Measurements from ENCODE around the gene CITED2.
"Not testable (repeated sequence)": the region's sequence is repeated elsewhere in the genome, so short reads cannot be mapped to it uniquely, and the experiment has no call there.

The CITED2 gene

DNA sequence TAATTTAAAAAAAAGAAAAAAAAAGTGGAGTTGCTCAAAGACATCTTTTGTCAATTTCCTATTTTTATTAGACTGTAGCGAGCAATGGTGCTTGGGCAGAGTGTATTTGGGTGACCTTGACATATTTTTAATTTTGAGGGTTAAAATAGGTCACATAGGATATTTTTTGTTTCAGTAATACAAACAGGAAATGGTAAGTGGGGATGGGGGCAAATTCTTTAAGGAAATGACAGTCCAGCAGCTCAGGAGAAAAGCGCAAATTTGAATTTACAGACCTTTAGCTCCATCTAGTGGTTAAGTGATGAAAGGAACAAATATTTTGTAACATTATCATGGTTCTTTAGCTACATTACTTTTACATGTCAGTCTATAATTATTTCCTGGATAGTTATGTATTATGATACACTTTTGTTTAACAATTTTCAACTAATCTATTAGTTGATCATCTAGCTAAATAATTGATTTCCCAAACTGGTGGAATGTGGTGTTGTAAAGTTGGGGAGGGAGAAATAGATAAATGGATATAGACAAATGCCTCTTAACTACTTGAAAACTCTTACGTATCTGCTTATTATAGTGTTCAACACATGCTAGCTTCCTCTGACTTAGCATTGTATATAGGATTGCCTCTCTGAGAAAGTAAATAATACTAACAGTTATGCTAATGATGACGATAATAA, 10.0 kb downstream of the CITED2 start:
- no peak for DNase-seq

DNA sequence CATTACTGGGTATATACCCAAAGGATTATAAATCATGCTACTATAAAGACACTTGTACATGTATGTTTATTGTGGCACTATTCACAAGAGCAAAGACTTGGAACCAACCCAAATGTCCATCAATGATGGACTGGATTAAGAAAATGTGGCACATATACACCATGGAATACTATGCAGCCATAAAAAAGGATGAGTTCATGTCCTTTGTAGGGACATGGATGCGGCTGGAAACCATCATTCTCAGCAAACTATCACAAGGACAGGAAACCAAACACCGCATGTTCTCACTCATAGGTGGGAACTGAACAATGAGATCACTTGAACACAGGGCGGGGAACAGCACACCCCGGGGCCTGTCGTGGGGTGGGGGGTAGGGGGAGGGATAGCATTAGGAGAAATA, 10.7 kb downstream of the CITED2 start:
- not testable (repeated sequence) for DNase-seq

DNA sequence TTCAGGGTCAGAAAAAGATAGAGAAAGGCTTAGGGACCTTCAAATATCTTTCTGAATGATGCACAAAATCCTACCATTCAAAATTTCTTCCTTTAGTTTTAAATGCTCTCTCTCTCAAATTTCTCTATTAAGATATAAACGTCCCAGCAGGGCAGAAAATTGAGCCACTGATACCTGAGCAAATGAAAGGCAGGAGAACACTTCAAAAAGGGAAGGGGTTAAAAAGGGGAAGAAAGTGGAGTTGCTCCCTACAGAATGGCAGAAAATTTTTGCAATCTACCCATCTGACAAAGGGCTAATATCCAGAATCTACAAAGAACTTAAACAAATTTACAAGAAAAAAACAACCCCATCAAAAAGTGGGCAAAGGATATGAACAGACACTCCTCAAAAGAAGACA, 11.3 kb downstream of the CITED2 start:
- not testable (repeated sequence) for DNase-seq

DNA sequence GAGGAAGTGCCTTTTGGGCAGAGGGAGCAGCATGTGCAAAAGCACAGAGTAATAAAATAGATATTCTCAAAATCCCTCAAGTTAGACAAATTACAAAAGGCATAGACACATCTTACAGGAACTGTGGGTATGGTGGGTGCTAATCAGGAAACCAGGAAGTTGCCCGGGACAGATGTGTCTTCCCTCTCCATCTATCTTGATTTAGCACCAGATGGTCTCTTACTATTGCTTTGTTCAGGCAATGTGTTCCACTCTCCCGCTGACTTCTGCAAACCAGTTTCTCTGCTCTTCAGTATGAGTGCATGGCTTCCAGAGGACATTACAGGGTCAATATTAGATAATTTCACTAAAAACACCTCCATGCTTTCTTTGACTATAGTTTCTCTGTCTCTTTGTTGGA, 13.2 kb downstream of the CITED2 start:
- no peak for DNase-seq

DNA sequence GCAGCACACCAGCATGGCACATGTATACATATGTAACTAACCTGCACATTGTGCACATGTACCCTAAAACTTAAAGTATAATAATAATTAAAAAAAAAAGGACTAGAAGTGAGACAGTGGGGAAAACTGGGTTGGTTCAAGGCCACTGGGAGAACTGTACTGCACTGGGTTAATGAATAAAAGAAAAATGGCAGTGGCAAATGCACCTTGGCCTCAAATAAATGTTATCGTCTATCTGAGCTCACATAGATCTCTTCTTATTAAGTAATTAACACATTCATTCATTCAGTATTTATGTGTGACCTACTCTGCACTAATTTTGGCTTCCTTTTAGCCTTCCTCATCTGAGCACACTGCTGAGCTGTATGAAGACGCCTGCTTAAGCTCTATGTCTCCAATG, 17.5 kb downstream of the CITED2 start:
- DNase-seq, result no peak

DNA sequence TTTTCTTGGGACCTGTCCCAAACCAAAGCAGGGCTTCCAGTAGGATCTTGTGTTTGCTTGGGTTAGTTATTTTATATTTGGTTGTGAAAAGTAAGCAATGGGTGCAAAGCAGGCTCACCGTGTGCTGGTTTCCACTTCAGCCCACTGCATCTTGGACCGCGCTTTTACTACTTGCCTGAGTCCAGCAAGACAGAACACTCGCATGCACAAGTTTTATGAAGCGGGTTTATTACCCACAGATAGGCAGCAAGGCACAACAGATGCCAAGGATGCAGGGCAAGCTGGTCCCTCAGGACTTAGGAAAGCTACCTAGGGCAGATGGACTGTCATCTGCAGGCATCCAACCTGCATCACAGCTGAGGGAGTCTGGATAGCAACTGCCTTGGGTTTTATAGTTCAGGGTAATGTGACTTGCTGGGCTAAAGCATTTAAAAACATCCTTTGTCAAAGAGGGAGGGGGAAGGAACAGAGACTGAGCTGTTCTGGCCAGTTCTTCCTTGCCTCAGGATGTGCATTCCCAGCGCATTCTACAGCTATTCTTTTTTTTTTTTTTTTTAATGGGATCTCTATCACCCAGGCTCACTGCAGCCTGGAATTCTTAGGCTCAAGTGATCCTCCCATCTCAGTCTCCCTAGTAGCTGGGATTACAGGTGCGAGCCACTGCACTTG, 18.5 kb downstream of the CITED2 start:
- no peak for DNase-seq

DNA sequence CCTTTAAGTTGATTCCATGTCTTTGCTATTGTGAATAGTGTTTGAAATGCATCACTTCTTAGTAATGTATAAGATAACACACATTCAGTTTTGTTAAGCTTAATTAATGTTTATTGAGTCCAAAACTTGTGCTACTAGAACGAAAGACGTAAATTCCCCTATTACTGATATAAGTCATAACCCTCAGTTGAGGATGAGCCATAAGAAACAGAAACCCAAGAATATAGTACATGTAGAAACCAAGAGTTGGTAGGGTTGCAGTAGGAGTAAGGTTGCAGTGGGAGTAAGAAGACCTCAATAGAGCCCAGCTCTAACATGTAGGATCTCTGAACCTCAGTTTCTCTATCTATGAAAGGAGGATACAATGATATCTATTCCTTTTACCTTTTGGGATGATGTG, 19.3 kb downstream of the CITED2 start:
- DNase-seq, result no peak

DNA sequence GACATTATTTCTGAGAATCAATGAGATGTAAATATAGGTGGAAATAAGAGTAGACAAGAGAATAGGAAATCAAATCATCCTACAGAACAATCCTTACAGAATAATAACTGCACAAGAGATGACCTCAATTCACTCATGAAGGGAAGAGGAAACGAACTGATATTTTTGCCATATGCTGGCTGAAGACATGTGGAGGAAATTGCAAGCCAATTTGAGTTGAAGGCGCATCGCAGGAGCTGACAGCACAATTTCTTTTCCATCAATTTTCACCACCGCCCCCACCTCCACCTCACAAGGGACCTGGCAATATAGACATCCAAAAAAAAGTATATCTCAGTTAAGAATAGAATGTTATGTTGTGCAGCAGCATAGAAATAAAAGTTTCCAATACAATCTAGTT, 20.3 kb downstream of the CITED2 start:
- no peak for DNase-seq

DNA sequence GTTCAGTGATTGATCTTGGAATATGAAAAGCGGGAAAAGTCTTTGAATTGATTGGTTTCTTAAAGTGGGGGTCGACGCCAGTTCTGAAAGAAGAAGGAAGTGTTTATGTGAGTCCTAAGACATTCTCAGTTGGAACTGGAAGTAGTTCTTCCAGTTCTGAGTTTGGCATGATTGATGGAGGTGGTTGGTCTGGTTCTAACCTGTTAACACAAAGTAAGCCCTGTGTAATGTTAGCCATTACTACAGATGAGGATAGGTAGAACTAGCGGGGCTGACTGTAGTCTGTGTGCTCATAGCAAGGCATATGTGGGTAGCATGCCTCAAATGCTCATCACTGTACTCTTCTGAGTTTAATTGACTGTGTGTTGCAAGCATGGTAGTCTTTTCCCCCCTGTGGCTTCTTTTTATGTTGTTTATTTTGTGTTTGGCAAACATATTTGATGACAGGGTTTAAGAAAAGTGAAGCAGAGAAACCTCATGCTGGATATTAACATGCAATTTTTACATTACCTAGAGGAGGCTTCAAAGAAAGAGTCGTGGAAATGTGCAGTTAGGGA, 24.9 kb downstream of the CITED2 start:
- DNase-seq, result no peak

DNA sequence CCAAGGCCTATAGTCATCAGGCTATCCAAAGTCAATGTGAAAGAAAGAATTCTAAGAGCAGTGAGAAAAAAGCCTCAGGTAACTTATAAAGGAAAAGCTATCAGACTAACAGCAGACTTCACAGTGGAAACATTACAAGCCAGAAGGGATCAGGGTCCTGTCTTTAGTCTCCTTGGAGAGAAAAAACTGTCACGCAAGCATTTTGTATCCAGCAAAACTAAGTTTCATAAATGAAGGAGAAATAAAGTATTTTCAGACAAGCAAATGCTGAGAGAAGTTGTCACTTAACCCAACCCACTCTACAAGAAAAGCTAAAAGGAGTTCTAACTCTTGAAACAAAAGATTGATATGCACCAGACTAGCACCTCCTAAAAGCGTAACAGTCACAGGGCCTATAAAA, 28.1 kb downstream of the CITED2 start:
- DNase-seq, result no peak

DNA sequence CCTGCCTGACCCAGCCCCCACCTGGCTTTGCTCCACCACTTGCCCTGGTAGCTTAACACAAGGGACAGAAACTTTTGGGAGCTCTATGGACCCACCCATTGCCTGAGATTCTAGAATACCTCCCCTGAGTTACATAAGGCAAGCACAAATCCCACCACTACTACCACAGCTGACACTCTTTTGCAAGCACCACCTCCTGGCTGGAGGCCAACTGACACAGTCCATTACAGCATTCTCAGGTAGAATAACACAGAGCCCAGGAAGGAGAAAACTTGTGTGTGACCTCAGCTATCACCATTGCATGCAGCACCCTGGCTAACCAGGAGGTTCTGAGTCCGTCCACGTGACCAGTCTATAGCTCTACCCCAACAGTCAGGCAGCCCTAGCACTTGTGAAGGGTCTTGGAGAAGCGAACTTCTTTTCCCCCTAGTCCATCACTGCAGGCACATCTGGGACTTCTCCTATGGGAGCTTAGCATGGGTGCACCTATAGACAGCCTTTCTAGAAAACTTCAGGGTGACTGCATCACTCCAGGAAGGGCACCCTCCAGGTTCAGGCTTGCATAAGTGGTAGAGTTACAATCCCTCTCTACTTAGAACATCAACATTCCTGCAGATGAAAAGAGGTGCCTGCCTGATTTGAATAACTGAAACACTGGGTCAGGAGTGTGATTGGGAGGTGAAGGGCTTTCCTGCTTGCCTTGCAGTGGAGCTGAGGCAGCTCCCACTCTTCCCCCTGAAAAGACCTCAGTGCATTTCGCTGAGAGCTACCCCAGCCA, 30.1 kb downstream of the CITED2 start:
- DNase-seq, result no peak

DNA sequence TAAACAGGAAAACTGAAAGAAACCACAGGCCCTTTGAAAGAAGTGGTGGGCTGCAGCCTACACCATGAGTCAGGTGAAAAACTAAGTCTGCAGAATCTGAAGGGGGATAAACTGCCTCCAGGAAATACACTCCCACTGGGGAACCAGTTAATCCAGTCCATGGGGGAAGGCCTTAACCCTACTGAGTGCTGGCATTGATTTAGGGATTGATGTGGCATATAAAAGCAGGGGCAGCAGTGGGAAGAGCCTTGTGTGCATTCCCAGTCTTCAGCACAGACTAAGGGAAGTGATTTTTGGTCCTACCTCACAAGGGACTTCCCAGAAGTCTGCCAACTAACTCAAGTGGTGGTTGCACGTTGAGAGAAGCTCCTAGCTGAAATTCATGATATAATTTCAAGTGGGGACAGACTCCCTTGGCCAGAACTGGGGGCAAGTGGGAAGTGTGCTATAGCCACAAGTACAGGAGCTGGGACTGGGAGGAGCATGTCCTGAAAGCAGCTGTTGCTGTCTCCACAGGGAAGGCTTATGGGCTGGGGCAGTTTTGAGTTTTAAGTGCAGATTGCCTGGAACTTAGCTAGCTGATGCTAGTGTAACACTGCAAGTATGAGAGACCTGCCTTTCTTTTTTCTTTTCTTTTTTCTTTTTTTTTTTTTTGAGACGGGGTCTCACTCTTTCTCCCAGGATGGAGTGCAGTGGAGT, 31.2 kb downstream of the CITED2 start:
- DNase-seq, result no peak

DNA sequence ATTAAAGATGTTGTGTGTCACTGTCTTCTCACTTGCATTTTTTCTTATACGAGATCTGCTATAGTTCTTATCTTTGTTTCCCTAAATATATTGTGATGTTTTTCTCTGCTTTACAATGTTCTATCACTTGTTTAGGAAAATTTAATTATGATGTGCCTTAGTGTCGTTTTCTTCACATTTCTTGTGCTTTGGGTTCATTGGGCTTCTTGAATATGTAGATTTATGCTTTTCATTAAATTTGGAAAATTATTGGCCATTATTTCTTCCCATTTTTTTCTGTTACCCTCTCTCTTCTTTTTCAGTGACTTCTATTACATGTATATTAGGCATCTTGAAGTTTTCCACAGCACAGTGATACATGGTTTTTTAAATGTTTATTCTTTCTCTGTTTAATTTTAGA, 33.4 kb downstream of the CITED2 start:
- no peak for DNase-seq

DNA sequence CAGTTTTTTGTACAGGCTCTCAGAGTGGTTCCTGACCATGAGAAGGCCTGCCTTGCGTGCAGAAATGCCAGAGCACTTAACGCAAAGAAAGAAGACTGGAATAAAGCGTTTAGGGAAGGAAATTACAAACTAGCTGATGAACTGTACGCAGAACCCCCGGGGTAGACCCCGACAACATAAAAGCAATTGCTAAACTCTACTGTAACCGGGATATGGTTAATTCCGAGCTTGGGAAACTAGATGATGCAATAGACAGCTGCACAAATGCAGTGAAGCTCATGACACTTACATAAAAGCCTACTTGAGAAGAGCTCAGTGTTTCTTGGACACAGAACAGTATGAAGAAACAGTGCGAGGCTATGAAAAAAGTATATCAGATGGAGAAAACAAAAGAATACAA, 35.7 kb downstream of the CITED2 start:
- DNase-seq, result no peak

DNA sequence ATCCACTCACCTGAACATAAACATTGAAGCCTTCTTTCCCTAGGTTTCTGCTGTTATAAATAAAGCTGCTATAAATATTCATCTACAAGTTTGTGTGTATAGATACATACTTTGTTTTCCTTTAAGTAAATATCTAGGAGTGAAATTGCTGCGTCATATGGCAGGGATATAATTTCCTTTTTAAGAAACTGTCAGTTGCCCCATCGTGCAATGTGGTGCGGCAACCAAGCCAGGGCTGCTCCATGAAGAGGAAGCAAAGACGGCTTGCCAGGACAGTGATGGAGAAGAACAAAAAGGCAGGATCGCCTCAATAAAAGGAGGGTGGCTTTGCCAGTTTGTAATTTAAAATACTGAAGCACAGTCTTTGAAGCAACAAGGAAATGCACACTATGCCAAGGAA, 36.6 kb downstream of the CITED2 start:
- DNase-seq, result no peak

DNA sequence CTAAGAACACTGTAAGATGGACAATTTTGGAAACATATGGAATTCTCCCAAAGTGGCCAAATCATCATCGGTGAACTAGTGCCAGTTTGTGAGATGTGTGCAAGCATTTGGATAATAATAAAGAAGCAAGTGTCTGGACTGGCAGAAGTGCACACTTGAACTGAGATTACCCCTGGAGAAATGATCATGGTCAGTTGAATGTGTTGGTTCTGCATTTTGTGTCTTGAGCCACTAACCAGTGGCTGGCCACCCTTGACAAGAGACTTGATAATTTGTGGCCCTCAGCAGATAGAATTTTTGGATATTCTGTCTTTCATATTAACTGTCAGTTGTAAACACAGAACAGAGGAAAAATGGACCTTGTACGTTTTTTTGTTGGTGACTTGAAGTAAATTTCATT, 37.4 kb downstream of the CITED2 start:
- DNase-seq, result no peak

DNA sequence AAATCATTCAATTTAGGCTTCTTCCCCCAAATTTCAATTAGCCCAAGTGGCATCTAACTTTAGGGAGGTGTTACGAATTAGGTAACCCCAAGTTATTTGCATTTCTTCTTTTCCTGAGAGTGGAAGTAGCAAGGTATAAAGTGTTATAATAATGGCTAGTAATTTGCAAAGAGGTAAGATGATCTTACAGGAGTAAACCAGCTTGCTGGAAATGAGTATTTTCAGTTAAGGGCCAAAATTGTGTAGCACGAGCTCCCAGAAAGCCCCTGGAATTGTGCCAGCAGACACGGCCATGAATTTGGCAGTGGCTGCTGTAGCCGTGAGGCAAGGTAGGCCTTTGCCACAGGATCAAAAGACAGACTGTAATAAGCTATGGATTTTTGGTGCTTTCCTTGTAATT, 38.0 kb downstream of the CITED2 start:
- no peak for DNase-seq

DNA sequence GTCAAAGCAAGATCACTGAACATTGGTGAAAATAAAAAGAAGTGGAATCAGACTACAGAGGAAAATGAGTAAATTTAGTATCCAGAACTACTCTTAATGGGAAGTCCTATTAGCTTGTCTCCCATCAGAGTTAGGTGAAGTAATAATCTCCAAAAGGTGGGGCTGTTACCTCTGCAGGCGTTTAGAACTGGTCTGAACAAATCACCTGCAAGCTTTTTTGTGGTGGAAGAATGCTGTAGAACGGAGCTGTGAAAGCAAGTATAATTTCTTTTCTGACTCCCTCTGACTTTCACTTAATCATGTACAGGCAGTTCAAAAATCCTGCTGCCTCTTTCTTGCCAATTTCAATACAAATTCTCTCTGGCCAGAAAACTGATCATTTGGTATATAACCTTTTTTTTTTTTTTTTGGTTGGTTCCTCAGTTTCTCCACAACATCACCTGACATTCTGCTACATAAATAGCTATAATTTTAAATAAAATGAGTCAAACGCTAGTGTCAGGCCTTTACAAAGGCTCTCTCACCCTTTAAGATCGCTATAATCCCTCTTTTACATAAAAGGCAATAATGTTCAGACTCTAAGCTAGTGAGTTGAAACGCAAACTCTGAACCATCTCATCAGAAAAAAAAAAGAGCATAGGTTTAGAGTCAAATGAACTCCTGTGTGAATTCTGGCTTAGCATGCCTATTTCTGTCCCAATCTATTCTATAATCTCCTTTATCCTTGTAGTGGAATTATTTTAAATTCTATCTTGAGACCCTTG, 38.8 kb downstream of the CITED2 start:
- no peak for DNase-seq

DNA sequence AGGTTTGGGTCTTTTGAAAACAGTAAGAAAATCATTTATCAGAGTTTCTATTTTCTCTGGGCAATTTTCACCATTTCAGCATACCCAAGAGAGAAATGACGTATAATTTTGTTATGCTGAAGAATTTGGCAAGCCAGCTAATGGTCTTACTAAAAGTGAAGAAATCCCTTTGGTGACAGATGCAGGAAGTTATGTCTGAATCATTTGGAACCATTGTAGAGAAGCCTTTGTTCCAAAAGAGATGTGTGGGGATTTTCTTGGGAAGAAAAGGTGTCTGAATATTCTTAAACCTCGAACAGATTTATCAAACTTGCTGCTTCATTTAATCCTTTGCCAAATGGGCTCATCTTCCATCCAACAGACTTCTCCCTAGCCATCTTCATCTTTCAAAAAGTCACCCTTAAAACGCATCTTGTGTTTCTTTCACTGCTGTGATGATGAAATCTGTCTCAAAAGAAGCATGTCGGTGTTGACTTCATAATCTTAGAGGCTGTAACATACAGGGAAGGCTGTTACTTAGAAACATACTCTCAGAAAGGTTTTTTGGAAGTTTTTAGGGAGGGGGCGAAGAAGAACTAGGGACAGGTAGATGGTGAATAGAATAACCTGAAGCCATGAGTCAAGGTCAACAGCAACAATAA, 39.5 kb downstream of the CITED2 start:
- DNase-seq, result no peak

DNA sequence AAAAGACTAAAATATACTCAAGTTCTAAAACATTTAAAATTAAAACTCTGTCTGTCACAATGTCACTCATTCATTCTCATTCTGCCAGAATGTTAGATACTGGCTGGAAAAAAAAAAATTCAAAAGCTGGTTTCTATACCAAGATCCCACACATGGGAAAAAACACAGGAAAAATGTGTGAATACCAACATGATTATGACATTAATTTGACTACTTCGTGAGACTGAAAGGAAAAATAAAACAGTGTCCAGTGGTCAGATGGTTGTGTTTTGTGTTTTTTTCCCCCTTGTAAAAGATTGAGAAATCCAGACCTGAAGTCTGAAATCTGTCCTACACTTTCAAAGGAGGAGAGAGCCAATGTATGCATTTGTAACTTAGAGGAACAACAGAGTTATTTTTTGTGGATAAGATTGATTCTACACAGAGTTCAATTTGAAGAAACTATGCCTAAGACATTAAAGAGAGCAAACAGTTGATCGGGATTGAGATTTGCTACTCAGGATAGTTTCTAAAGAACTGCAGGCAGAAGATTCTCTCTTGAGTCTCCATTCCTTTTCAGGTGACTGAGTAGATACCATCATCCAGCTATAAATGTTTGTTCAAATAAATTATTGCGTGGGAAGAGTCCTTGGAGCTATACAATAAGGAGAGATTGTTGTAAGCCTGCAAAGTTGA, 43.5 kb downstream of the CITED2 start:
- no peak for DNase-seq

DNA sequence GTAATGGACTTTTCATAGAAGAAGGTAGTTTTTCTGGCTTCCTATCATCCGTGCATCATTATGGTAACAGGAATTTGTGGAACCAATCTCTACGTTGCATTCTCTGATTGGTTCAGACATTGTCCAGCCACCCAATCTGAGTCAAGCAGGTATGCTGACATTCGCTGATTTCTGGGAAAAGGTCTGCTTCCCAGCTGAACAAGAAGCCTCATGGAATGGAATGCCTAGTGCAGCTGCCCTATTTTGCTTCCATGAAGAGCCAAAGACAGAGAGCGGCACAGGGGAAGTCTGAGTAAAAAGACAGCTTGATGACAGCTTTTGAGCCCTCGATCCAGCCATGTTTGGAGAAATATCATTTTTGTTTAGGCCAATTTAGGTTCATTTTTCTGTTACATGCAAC, 44.1 kb downstream of the CITED2 start:
- no peak for DNase-seq
